Stimulated activated CD8-positive, alpha-beta memory T cell treated with anti-CD3 and anti-CD28 coated beads, Interleukin-7, amount 100 ng/mL, for 48 hours (primary cell): ENCODE measurements around the gene PRC1.

Experiments
- DNase-seq, 2 donors: peaks; one replicate each; pipeline ENCODE4 v3.0.0-alpha.2; 2020; ENCODE audit warnings: low read depth in 1 of 2; ENCODE audit errors: extremely low read depth in 1 of 2

PRC1 gene

GRCh38 chr15:90990446-90990845, 3.9 kb downstream of the PRC1 start:
- no peak for DNase-seq

- DNase-seq = no peak
Measured at GRCh38 chr15:90989040-90989768, 5.1 kb downstream of the PRC1 start.

GRCh38 chr15:90988296-90988695, 6.0 kb downstream of the PRC1 start:
- DNase-seq = no peak

- no peak for DNase-seq
Measured at GRCh38 chr15:90987561-90988141, 6.7 kb downstream of the PRC1 start.

GRCh38 chr15:90986790-90987507, 7.4 kb downstream of the PRC1 start:
- no peak for DNase-seq

GRCh38 chr15:90982135-90982534, 12.2 kb downstream of the PRC1 start:
- no peak for DNase-seq

GRCh38 chr15:90981681-90982080, 12.7 kb downstream of the PRC1 start:
- no peak for DNase-seq

- DNase-seq = no peak
Measured at GRCh38 chr15:90979582-90979981, 14.8 kb downstream of the PRC1 start.

GRCh38 chr15:90974216-90974615, 20.1 kb downstream of the PRC1 start:
- DNase-seq = no peak

- DNase-seq = no peak
Measured at GRCh38 chr15:90972133-90972532, 22.2 kb downstream of the PRC1 start.

- DNase-seq = no peak
Measured at GRCh38 chr15:90970274-90970673, 24.1 kb downstream of the PRC1 start.

- no peak for DNase-seq
Measured at GRCh38 chr15:90968434-90968833, 25.9 kb downstream of the PRC1 start.

GRCh38 chr15:90967206-90967605, 27.1 kb downstream of the PRC1 start:
- DNase-seq = no peak

- DNase-seq = no peak
Measured at GRCh38 chr15:90966262-90966661, 28.1 kb downstream of the PRC1 start.

GRCh38 chr15:90962021-90962420, 32.3 kb downstream of the PRC1 start:
- DNase-seq = no peak

GRCh38 chr15:90960298-90961091, 33.8 kb downstream of the PRC1 start:
- no peak for DNase-seq

GRCh38 chr15:90959894-90960293, 34.4 kb downstream of the PRC1 start:
- DNase-seq = no peak

GRCh38 chr15:90959028-90959595, 35.2 kb downstream of the PRC1 start:
- no peak for DNase-seq

- DNase-seq = no peak
Measured at GRCh38 chr15:90957791-90958190, 36.5 kb downstream of the PRC1 start.

GRCh38 chr15:90957031-90957790, 37.1 kb downstream of the PRC1 start:
- no peak for DNase-seq
